MM.1S (cell line): ENCODE results near the gene GAL3ST1.

Experiments used
- EZH2 ChIP-seq: fragments of 300-600 bp; sonication (generic); optimal IDR thresholded peaks from 2 replicates; pipeline ENCODE3; 2017; ENCODE audit warnings: low read depth, mild to moderate bottlenecking, antibody characterized with exemption, low read length, mixed read lengths
- EZH2phosphoT487 ChIP-seq: fragments of 300-600 bp; sonication (generic); IDR thresholded peaks from 2 replicates; pipeline ENCODE4 v1.6.1; 2018; ENCODE audit warnings: antibody characterized with exemption, low read length
- TF ChIP-seq, protein P1 (sequence below): fragments of 300-600 bp; sonication (generic); IDR thresholded peaks from 2 replicates; pipeline ENCODE4 v1.5.1; 2016; ENCODE audit warnings: antibody characterized with exemption, low read length, mixed read lengths

DNA sequence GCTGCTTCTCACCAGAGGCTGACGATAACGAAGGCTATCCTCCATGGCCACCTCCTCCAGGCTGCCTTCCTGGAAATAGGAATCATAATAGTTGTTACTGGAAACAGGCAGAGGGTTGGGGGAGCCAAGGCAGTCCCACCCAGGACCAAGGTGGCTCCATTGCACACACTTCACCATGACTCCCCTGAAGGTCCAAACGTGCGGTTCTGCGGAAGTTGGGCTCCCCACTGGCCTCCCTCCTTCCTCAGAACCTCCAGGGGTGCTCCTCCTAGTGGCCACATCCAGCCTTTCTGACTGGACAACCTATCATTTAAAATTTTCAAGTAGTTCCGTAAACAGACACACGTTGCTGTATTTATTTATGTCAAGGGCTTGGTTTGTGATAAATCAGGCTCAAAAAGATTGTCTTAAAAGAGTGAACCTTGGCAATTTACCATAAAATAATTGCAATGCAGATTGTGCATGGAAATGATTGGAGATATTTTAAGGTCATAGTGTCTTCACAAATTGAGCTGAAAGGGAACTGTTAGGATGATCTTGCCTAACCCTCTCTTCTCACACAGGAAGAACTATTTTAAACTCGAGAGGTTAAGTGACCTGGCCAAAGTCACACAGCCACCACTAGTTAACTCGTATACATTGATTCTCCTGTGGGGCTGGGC, 31.1 kb upstream of the GAL3ST1 start:
- TF ChIP-seq EZH2 = no peak
- TF ChIP-seq, protein P1, sequence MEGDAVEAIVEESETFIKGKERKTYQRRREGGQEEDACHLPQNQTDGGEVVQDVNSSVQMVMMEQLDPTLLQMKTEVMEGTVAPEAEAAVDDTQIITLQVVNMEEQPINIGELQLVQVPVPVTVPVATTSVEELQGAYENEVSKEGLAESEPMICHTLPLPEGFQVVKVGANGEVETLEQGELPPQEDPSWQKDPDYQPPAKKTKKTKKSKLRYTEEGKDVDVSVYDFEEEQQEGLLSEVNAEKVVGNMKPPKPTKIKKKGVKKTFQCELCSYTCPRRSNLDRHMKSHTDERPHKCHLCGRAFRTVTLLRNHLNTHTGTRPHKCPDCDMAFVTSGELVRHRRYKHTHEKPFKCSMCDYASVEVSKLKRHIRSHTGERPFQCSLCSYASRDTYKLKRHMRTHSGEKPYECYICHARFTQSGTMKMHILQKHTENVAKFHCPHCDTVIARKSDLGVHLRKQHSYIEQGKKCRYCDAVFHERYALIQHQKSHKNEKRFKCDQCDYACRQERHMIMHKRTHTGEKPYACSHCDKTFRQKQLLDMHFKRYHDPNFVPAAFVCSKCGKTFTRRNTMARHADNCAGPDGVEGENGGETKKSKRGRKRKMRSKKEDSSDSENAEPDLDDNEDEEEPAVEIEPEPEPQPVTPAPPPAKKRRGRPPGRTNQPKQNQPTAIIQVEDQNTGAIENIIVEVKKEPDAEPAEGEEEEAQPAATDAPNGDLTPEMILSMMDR = peak; percentile 80
- no peak for TF ChIP-seq EZH2phosphoT487
